H1 (cell line): ENCODE measurements around the gene PHACTR1.

Experiments
- BCL11A ChIP-seq, 2 experiments: IDR thresholded peaks; one replicate each; pipeline ENCODE4 v1.6.1; 2011; ENCODE audit warnings: low read depth in 2 of 2, low read length in 2 of 2, mild to moderate bottlenecking in 2 of 2
- EP300 ChIP-seq, 2 experiments: IDR thresholded peaks; 1 replicate in 1 of 2; 2 replicates in 1 of 2; pipeline ENCODE4 v1.6.1; 2011 to 2012; ENCODE audit warnings: low read depth in 2 of 2, low read length in 2 of 2, mild to moderate bottlenecking in 2 of 2, borderline replicate concordance in 1 of 2, inconsistent platforms in 1 of 2, moderate library complexity in 1 of 2
- EZH2 ChIP-seq: fragments of 200-600 bp; sonication (generic); IDR thresholded peaks from 2 replicates; pipeline ENCODE4 v1.7.1; 2012; ENCODE audit warnings: low read depth, mild to moderate bottlenecking, moderate library complexity, low read length, inconsistent platforms; ENCODE audit not compliant: severe bottlenecking
- POLR2A ChIP-seq, 2 experiments: IDR thresholded peaks; 1 replicate in 1 of 2; 2 replicates in 1 of 2; pipeline ENCODE4 v1.6.1; 2011; ENCODE audit warnings: low read depth in 2 of 2, low read length in 2 of 2, mild to moderate bottlenecking in 2 of 2; ENCODE audit errors: control extremely low read depth in 1 of 2
- TAF1 ChIP-seq: IDR thresholded peaks from 2 replicates; pipeline ENCODE4 v1.6.1; 2011; ENCODE audit warnings: mild to moderate bottlenecking, low read depth, low read length

DNA sequence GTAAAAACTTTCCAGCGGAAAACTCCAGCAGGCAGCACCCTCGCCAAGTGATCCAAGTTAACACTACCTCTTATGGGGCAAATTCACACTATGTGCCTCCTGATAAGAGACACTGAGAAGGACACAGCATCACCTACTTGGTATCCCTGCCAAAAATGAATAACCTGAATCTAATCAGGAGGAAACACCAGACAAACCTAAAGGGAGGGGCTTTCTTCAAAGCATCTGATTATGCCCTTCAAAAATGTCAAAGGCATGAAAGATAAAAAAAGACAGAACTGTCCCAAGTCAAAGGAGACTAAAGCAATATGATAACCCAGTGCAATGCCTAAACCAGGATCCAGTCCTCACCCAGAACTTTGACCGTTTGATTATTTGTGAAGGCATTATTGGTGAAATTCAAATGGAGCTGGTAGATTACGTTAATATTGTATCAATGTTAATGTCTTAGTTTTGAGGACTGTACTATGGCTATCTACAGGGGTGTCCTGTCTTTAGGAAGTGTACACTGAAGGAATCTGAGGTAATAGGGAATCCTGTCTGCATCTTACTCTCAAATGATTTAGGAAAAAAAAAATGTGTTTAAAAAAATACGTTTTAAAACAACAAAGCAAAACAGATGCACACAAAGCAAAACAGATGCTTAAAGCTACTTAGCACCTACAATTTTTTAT lies 603.5 kb downstream of the PHACTR1 start:
- TF ChIP-seq BCL11A (IDR thresholded peaks at IDR 0.05; ENCODE audit: low read depth in 2 of 2, low read length in 2 of 2) (no peak), EP300 (IDR thresholded peaks at IDR 0.05; ENCODE audit: borderline replicate concordance in 1 of 2, low read depth in 2 of 2, low read length in 2 of 2) (no peak), EZH2 (no peak), POLR2A (IDR thresholded peaks at IDR 0.05; ENCODE audit: control extremely low read depth in 1 of 2, low read depth in 2 of 2, low read length in 2 of 2) (no peak), TAF1 (no peak)
